CD4-positive, alpha-beta memory T cell (primary cell): Measurements from ENCODE around the gene ADGRF4. TPM values are rescaled to one million over a fixed set of nuclear protein-coding genes. Genes with fewer than 3 reads are reported as not detected.
A peak's percentile ranks its signal among the peaks of the same experiment; 100 is the strongest.

Source experiments
- CTCF ChIA-PET: fragments of 350-600 bp; sonication (Branson Sonifier 250); formaldehyde crosslinking; loops from one replicate; lab custom pipeline; 2021; ENCODE audit warnings: inconsistent platforms; ENCODE audit not compliant: partially characterized antibody; lab: Charles Lee
- POLR2A ChIA-PET: fragments of 350-600 bp; sonication (Branson Sonifier 250); formaldehyde crosslinking; loops from one replicate; lab custom pipeline; 2021; ENCODE audit not compliant: partially characterized antibody; lab: Charles Lee
- DNase-seq, 5 donors: peaks; one replicate each; pipeline versions ENCODE4 v3.0.0 to v3.0.0-alpha.2; 2020 to 2022; ENCODE audit warnings: mixed read lengths in 1 of 5
- H3K27ac ChIP-seq: one replicate; pipeline ENCODE4 v1.7.0; 2013; ENCODE audit warnings: low read depth, low read length
- H3K27me3 ChIP-seq: 2 replicates; pipeline ENCODE4 v1.7.0; 2013; ENCODE audit warnings: mild to moderate bottlenecking, low read length, moderate library complexity; ENCODE audit not compliant: insufficient read depth
- H3K36me3 ChIP-seq: 2 replicates; pipeline ENCODE4 v1.7.0; 2013; ENCODE audit warnings: mild to moderate bottlenecking, low read length, moderate library complexity; ENCODE audit not compliant: insufficient read depth
- H3K4me1 ChIP-seq: 2 replicates; pipeline ENCODE4 v1.7.0; 2013; ENCODE audit warnings: mild to moderate bottlenecking, low read length, moderate library complexity; ENCODE audit not compliant: insufficient read depth
- H3K4me3 ChIP-seq, 2 donors: one replicate each; pipeline ENCODE4 v1.7.0; 2013; ENCODE audit warnings: low read length in 2 of 2, mild to moderate bottlenecking in 1 of 2
- H3K9me3 ChIP-seq, 2 donors: one replicate each; pipeline ENCODE4 v1.7.0; 2013; ENCODE audit warnings: low read length in 2 of 2, control low read depth in 1 of 2; ENCODE audit not compliant: control insufficient read depth in 1 of 2
- H3K27ac Mint-ChIP-seq, 7 donors: one replicate each; pipeline ENCODE4 v1.8.0; 2020 to 2021; ENCODE audit warnings: mixed read lengths in 7 of 7, mild to moderate bottlenecking in 6 of 7, inconsistent platforms in 3 of 7, moderate library complexity in 3 of 7
- H3K27me3 Mint-ChIP-seq, 2 donors: one replicate each; pipeline ENCODE4 v1.8.0; 2020 to 2021; ENCODE audit warnings: mixed read lengths in 2 of 2
- H3K36me3 Mint-ChIP-seq, 2 donors: one replicate each; pipeline ENCODE4 v1.8.0; 2020 to 2021; ENCODE audit warnings: mixed read lengths in 2 of 2, inconsistent platforms in 1 of 2, mild to moderate bottlenecking in 1 of 2
- H3K4me1 Mint-ChIP-seq, 4 donors: one replicate each; pipeline ENCODE4 v1.8.0; 2020 to 2021; ENCODE audit warnings: mixed read lengths in 4 of 4, mild to moderate bottlenecking in 1 of 4
- H3K4me3 Mint-ChIP-seq, 8 donors: one replicate each; pipeline ENCODE4 v1.8.0; 2020 to 2021; ENCODE audit warnings: mixed read lengths in 8 of 8, mild to moderate bottlenecking in 7 of 8, moderate library complexity in 6 of 8, inconsistent platforms in 3 of 8
- H3K9me3 Mint-ChIP-seq, 8 donors: one replicate each; pipeline ENCODE4 v1.8.0; 2020 to 2021; ENCODE audit warnings: mixed read lengths in 8 of 8, mild to moderate bottlenecking in 5 of 8, inconsistent platforms in 3 of 8, moderate library complexity in 1 of 8
- intact Hi-C: fragments of 100-400 bp; cut with micrococcal nuclease; formaldehyde crosslinking; loops from one replicate; pipeline ENCODE4 v1.15.1; 2023
- polyA plus RNA-seq, 2 donors: library from polyadenylated mRNA; unstranded; fragments of 300-500 nt; fragmentation: Illumina TruSeq; gene quantifications; one replicate each; pipeline ENCODE4 v1.2.3, GENCODE V29; 2021
- total RNA-seq, 2 experiments: library from RNA; stranded (reverse); gene quantifications; one replicate each; pipeline ENCODE4 v1.2.3, GENCODE V29; 2021

ADGRF4 gene
- total and polyA plus RNA-seq, 4 experiments from 2014 or later: not detected

- H3K9me3 Mint-ChIP-seq: peaks cover 0 to 4% (median 0%) of the 10 kb centered on the region in 8 donors
- Histone ChIP-seq H3K27ac (no peak overlapping the region), H3K4me1 (no peaks in the 10 kb centered on the region), H3K9me3 (no peaks in the 10 kb centered on the region), H3K36me3 (no peaks in the 10 kb centered on the region), H3K27me3 (no peaks in the 10 kb centered on the region), H3K4me3 (no peak overlapping the region)
- ChIA-PET CTCF (no interaction called here), POLR2A (no interaction called here)
- intact Hi-C loops: no loop called here
- H3K36me3 Mint-ChIP-seq: no peaks in the 10 kb centered on the region
- DNase-seq: no peak
- H3K27ac Mint-ChIP-seq: no peak overlapping the region
- no peak overlapping the region for H3K4me3 Mint-ChIP-seq
- H3K27me3 Mint-ChIP-seq: peaks cover 0 to 3% of the 10 kb centered on the region in 2 donors
- H3K4me1 Mint-ChIP-seq: peaks cover 0 to under 1% (median 0%) of the 10 kb centered on the region in 4 donors
These were observed 25.9 kb downstream of the ADGRF4 start for GRCh38 chr6:47724300-47724699.

GRCh38 chr6:47727391-47727790 is 29.0 kb downstream of the ADGRF4 start:
- Histone ChIP-seq H3K4me1 (no peaks in the 10 kb centered on the region), H3K4me3 (no peak overlapping the region), H3K9me3 (no peaks in the 10 kb centered on the region), H3K36me3 (no peaks in the 10 kb centered on the region), H3K27me3 (no peaks in the 10 kb centered on the region), H3K27ac (no peak overlapping the region)
- POLR2A ChIA-PET: no interaction called here
- no peak overlapping the region for H3K4me3 Mint-ChIP-seq
- H3K9me3 Mint-ChIP-seq: peaks cover 0 to 4% (median 0%) of the 10 kb centered on the region in 8 donors
- peaks cover 0 to 2% (median 0%) of the 10 kb centered on the region in 4 donors for H3K4me1 Mint-ChIP-seq
- no peak overlapping the region for H3K27ac Mint-ChIP-seq
- no peak for DNase-seq
- no peaks in the 10 kb centered on the region for H3K36me3 Mint-ChIP-seq
- CTCF ChIA-PET: interaction anchor here (1.0 to 3.1 kb wide), 3 partner anchors 51 to 96 kb away, joined by 3 to 8 read pairs (median 3); no protein-coding TSS in a partner anchor
- peaks cover 0 to 1% of the 10 kb centered on the region in 2 donors for H3K27me3 Mint-ChIP-seq
- intact Hi-C loops: no loop called here

GRCh38 chr6:47729019-47729418 is 30.6 kb downstream of the ADGRF4 start:
- H3K27me3 ChIP-seq: no peaks in the 10 kb centered on the region
- H3K36me3 Mint-ChIP-seq: no peaks in the 10 kb centered on the region
- no peak overlapping the region for H3K4me3 Mint-ChIP-seq
- CTCF ChIA-PET: interaction anchor here (3.1 kb wide), 1 partner anchor 98 kb away, joined by 8 read pairs; no protein-coding TSS in a partner anchor
- no peaks in the 10 kb centered on the region for H3K4me1 ChIP-seq
- H3K4me3 ChIP-seq: no peak overlapping the region
- H3K4me1 Mint-ChIP-seq: peaks cover 0 to 2% (median 0%) of the 10 kb centered on the region in 4 donors
- intact Hi-C loops: no loop called here
- no peak overlapping the region for H3K27ac Mint-ChIP-seq
- H3K27ac ChIP-seq: no peak overlapping the region
- no peak for DNase-seq
- H3K36me3 ChIP-seq: no peaks in the 10 kb centered on the region
- H3K9me3 Mint-ChIP-seq: peaks cover 0 to 4% (median 0%) of the 10 kb centered on the region in 8 donors
- H3K27me3 Mint-ChIP-seq: peaks cover 0 to 1% of the 10 kb centered on the region in 2 donors
- no peaks in the 10 kb centered on the region for H3K9me3 ChIP-seq
- POLR2A ChIA-PET: no interaction called here

GRCh38 chr6:47729457-47729856 is 31.1 kb downstream of the ADGRF4 start:
- Mint-ChIP-seq H3K9me3 (peaks cover 0 to 4% (median 0%) of the 10 kb centered on the region in 8 donors), H3K4me3 (no peak overlapping the region), H3K4me1 (peaks cover 0 to 2% (median 0%) of the 10 kb centered on the region in 4 donors), H3K27ac (no peak overlapping the region), H3K27me3 (peaks cover 0 to 1% of the 10 kb centered on the region in 2 donors), H3K36me3 (no peaks in the 10 kb centered on the region)
- POLR2A ChIA-PET: no interaction called here
- Histone ChIP-seq H3K9me3 (no peaks in the 10 kb centered on the region), H3K4me1 (no peaks in the 10 kb centered on the region), H3K27me3 (no peaks in the 10 kb centered on the region), H3K27ac (no peak overlapping the region), H3K36me3 (no peaks in the 10 kb centered on the region), H3K4me3 (no peak overlapping the region)
- DNase-seq: no peak
- intact Hi-C loops: no loop called here
- CTCF ChIA-PET: no interaction called here

GRCh38 chr6:47733879-47734558 is 35.6 kb downstream of the ADGRF4 start:
- CTCF ChIA-PET: interaction anchor here (0.9 to 2.5 kb wide), 4 partner anchors 32 to 325 kb away, joined by 3 to 20 read pairs (median 10); no protein-coding TSS in a partner anchor
- no peaks in the 10 kb centered on the region for H3K36me3 ChIP-seq
- H3K27ac ChIP-seq: no peak overlapping the region
- H3K4me1 Mint-ChIP-seq: peaks cover 0 to 2% (median 0%) of the 10 kb centered on the region in 4 donors
- intact Hi-C loops: loop anchor here (1.0 kb wide), 2 partner anchors 103 to 320 kb away; no protein-coding TSS in a partner anchor
- peaks cover 1 to 4% of the 10 kb centered on the region in 2 donors for H3K27me3 Mint-ChIP-seq
- H3K4me3 Mint-ChIP-seq: no peak overlapping the region
- no peaks in the 10 kb centered on the region for H3K36me3 Mint-ChIP-seq
- no peaks in the 10 kb centered on the region for H3K9me3 ChIP-seq
- H3K4me3 ChIP-seq: no peak overlapping the region
- H3K4me1 ChIP-seq: no peaks in the 10 kb centered on the region
- no peaks in the 10 kb centered on the region for H3K27me3 ChIP-seq
- H3K9me3 Mint-ChIP-seq: no peaks in the 10 kb centered on the region
- H3K27ac Mint-ChIP-seq: no peak overlapping the region
- peak in 3 of 5 donors; percentile 5 to 8 (median 7) for DNase-seq
- POLR2A ChIA-PET: no interaction called here

GRCh38 chr6:47734831-47735481 is 36.6 kb downstream of the ADGRF4 start:
- Histone ChIP-seq H3K27ac (no peak overlapping the region), H3K36me3 (no peaks in the 10 kb centered on the region), H3K27me3 (no peaks in the 10 kb centered on the region), H3K9me3 (no peaks in the 10 kb centered on the region), H3K4me3 (no peak overlapping the region), H3K4me1 (no peaks in the 10 kb centered on the region)
- no peaks in the 10 kb centered on the region for H3K36me3 Mint-ChIP-seq
- H3K27ac Mint-ChIP-seq: no peak overlapping the region
- H3K4me1 Mint-ChIP-seq: no peaks in the 10 kb centered on the region
- H3K4me3 Mint-ChIP-seq: no peak overlapping the region
- no peaks in the 10 kb centered on the region for H3K9me3 Mint-ChIP-seq
- intact Hi-C loops: loop anchor here (1.0 kb wide), 2 partner anchors 104 to 321 kb away; no protein-coding TSS in a partner anchor
- ChIA-PET POLR2A (no interaction called here), CTCF (interaction anchor here (0.9 to 2.5 kb wide), 4 partner anchors 31 to 326 kb away, joined by 3 to 20 read pairs (median 10); no protein-coding TSS in a partner anchor)
- H3K27me3 Mint-ChIP-seq: peaks cover 1 to 4% of the 10 kb centered on the region in 2 donors
- DNase-seq: no peak

GRCh38 chr6:47736083-47736700 is 37.8 kb downstream of the ADGRF4 start:
- Mint-ChIP-seq H3K36me3 (no peaks in the 10 kb centered on the region), H3K27ac (no peak overlapping the region), H3K4me1 (no peaks in the 10 kb centered on the region), H3K4me3 (no peak overlapping the region), H3K9me3 (no peaks in the 10 kb centered on the region), H3K27me3 (peaks cover 1 to 4% of the 10 kb centered on the region in 2 donors)
- Histone ChIP-seq H3K27me3 (no peaks in the 10 kb centered on the region), H3K4me3 (no peak overlapping the region), H3K36me3 (no peaks in the 10 kb centered on the region), H3K27ac (no peak overlapping the region), H3K9me3 (no peaks in the 10 kb centered on the region), H3K4me1 (no peaks in the 10 kb centered on the region)
- no peak for DNase-seq
- intact Hi-C loops: no loop called here
- ChIA-PET POLR2A (no interaction called here), CTCF (no interaction called here)
